Measurements from ENCODE around the gene PTGES2.

The PTGES2 gene

DNA sequence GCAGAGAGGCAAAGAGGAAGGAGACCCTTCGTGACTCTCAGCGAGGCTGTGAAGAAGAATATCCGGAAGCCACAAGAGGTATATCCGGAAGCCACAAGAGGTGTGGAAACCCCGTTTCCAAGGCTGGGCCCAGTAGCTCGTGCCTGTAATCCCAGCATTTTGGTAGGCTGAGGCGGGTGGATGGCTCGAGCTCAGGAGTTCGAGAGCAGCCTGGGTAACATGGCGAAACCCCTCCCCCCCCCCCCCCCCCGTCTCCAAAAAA, 31.9 kb upstream of the PTGES2 start:
- peaks cover 14 to 29% (median 28%) of the 10 kb centered on the region in 11 experiments; a peak in 21 of 22 replicates for H3K36me3 ChIP-seq
- H3K27ac ChIP-seq: peak overlapping the region; percentile 38 to 77 (median 64); a peak in 20 of 22 replicates
- no peaks in the 10 kb centered on the region for H3K9me3 ChIP-seq (replicated peaks in 1 of 11)
- no peak for TF ChIP-seq Cebpa-rat (IDR thresholded peaks at IDR 0.05)
- peak overlapping the region; percentile 49 to 86 (median 76) for H3K4me2 ChIP-seq
- no peaks in the 10 kb centered on the region for H3K27me3 ChIP-seq
- H3K9ac ChIP-seq: peak overlapping the region; percentile 61 to 88 (median 72); a peak in 20 of 22 replicates
- H3K4me3 ChIP-seq: peak overlapping the region; percentile 79 to 97 (median 92)
- peaks cover 0 to 41% (median 37%) of the 10 kb centered on the region in 11 experiments; a peak in 19 of 22 replicates for H4K20me1 ChIP-seq
- peaks cover 18 to 45% (median 25%) of the 10 kb centered on the region in 10 experiments for H3K4me1 ChIP-seq

GRCh38 chr9:128155736-128156500, 28.4 kb upstream of the PTGES2 start:
- H3K27ac ChIP-seq: no peak overlapping the region
- no peak overlapping the region for H3K4me3 ChIP-seq
- no peak overlapping the region for H3K4me2 ChIP-seq
- H3K27me3 ChIP-seq: no peaks in the 10 kb centered on the region
- no peaks in the 10 kb centered on the region for H3K9me3 ChIP-seq (replicated peaks in 1 of 11)
- peaks cover 8 to 10% (median 10%) of the 10 kb centered on the region in 10 experiments; a peak in 19 of 20 replicates for H3K4me1 ChIP-seq
- no peak for TF ChIP-seq Cebpa-rat (IDR thresholded peaks at IDR 0.05)
- peaks cover 0 to 5% (median 2%) of the 10 kb centered on the region in 11 experiments; a peak in 10 of 22 replicates for H4K20me1 ChIP-seq
- no peaks in the 10 kb centered on the region for H3K36me3 ChIP-seq
- no peak overlapping the region for H3K9ac ChIP-seq

DNA sequence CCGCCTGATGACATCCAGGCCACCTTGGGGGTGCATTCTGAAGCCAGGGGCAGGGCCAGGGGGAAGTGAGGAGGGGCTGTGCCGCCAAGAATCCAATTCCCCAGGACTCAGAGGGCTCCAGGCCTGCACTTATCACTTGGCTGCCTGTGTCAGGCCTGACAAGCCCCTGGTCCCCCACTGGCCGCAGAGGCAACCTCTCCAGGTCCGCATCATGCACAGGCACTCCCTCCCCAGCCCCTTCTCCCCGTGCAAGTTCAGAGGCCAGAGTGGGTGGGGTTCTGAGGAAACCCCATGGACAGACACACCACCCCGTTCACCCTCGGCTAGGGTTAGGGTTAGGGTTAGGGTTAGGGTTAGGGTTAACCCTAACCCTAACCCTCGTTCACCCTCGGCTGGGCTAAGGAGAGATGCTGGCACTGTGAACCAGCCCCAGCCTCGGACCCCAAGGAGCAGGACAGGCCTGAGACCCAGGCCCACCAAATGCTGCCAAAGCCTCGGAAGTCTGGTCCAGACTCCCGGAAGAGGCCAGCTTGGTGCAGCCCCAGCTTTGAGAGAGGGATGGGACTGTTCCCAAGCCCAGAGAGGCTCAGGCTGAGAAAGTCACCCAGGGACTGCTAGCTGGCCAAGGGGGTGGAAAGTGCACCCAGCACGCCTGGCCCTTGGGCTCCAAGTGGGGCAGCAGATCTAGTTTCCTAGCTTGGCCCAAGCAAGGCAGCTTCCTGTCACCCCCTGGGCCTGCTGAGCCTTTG, 26.6 kb upstream of the PTGES2 start:
- no peak for TF ChIP-seq Cebpa-rat (IDR thresholded peaks at IDR 0.05)
- Histone ChIP-seq H3K36me3 (no peaks in the 10 kb centered on the region), H3K9ac (no peak overlapping the region), H3K4me3 (no peak overlapping the region), H3K27ac (no peak overlapping the region), H3K4me1 (peaks cover 0 to under 1% (median 0%) of the 10 kb centered on the region in 10 experiments; a peak in 5 of 20 replicates), H3K27me3 (no peaks in the 10 kb centered on the region), H4K20me1 (no peaks in the 10 kb centered on the region), H3K9me3 (replicated peaks in 1 of 11) (no peaks in the 10 kb centered on the region), H3K4me2 (no peak overlapping the region)

DNA sequence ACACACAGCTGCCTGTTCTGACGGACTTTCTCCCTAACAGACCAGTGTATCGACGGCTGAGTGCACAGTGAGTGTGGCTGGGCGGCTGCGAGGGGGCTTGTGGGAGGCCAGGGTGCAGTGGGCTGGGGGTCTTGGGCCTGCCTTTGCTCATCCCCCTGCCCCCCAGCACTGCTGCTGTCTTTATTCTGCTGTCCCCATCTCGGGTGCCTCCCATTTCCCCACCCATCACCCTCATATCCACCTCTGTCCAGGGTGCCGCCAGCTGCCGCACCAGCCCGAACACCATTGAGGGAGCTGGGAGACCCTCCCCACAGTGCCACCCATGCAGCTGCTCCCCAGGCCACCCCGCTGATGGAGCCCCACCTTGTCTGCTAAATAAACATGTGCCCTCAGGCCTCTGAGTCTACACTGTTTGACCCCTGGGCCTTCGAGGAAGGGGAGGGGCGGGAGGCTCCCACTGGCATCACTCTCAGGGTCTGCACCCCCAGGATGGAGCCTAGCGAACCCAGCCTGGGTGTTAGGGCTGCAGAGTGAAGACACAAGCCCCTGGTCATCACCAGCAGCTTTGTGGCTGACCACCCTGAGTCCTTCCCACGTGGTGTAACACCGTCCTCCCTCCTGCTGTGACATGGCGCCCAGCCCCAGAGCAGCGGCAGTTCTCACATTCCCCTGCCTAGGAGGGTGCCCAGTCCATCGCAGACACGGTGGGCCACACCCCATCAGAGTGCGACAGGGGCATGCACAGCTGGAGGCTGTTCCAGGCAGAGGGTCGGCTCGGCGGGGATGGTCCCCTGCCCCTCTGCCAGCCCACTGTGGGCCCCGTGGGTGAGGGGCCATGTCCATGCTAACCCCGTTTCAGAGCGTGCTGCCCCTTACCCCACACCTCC, 25.8 kb upstream of the PTGES2 start:
- no peaks in the 10 kb centered on the region for H3K4me1 ChIP-seq
- H3K27ac ChIP-seq: no peak overlapping the region
- no peak overlapping the region for H3K4me3 ChIP-seq
- H3K27me3 ChIP-seq: no peaks in the 10 kb centered on the region
- no peaks in the 10 kb centered on the region for H4K20me1 ChIP-seq
- no peak overlapping the region for H3K4me2 ChIP-seq
- no peaks in the 10 kb centered on the region for H3K9me3 ChIP-seq (replicated peaks in 1 of 11)
- H3K9ac ChIP-seq: no peak overlapping the region
- no peak for TF ChIP-seq Cebpa-rat (IDR thresholded peaks at IDR 0.05)
- H3K36me3 ChIP-seq: no peaks in the 10 kb centered on the region

GRCh38 chr9:128152133-128153059, 24.9 kb upstream of the PTGES2 start:
- Histone ChIP-seq H3K27me3 (no peaks in the 10 kb centered on the region), H3K4me1 (no peaks in the 10 kb centered on the region)
- TF ChIP-seq Cebpa-rat (IDR thresholded peaks at IDR 0.05): no peak

GRCh38 chr9:128151309-128152132, 24.0 kb upstream of the PTGES2 start:
- no peaks in the 10 kb centered on the region for H4K20me1 ChIP-seq
- H3K27me3 ChIP-seq: no peaks in the 10 kb centered on the region
- H3K9ac ChIP-seq: no peak overlapping the region
- no peaks in the 10 kb centered on the region for H3K36me3 ChIP-seq
- H3K4me2 ChIP-seq: no peak overlapping the region
- H3K4me3 ChIP-seq: no peak overlapping the region
- H3K27ac ChIP-seq: no peak overlapping the region
- no peaks in the 10 kb centered on the region for H3K9me3 ChIP-seq (replicated peaks in 1 of 11)
- no peak for TF ChIP-seq Cebpa-rat (IDR thresholded peaks at IDR 0.05)
- H3K4me1 ChIP-seq: peaks cover 0 to 8% (median 0%) of the 10 kb centered on the region in 10 experiments; a peak in 4 of 20 replicates

More at GRCh38 chr9:128152133-128153059, 24.9 kb upstream of the PTGES2 start:
- 0 out of 22 replicates have a peak overlapping the region, but pooled peaks of 2 of the 11 experiments have one; percentile 2 to 22 for H3K9ac ChIP-seq
- H3K4me2 ChIP-seq: no peak overlapping the region
- H3K4me3 ChIP-seq: no peak overlapping the region
- H3K27ac ChIP-seq: no peak overlapping the region
- H3K9me3 ChIP-seq (replicated peaks in 1 of 11): no peaks in the 10 kb centered on the region
- no peaks in the 10 kb centered on the region for H4K20me1 ChIP-seq
- no peaks in the 10 kb centered on the region for H3K36me3 ChIP-seq

- Histone ChIP-seq H3K9ac (no peak overlapping the region), H3K27me3 (no peaks in the 10 kb centered on the region), H3K4me2 (no peak overlapping the region), H4K20me1 (no peaks in the 10 kb centered on the region), H3K27ac (no peak overlapping the region), H3K9me3 (replicated peaks in 1 of 11) (no peaks in the 10 kb centered on the region), H3K4me3 (no peak overlapping the region), H3K36me3 (no peaks in the 10 kb centered on the region), H3K4me1 (peaks cover 0 to 15% (median 7%) of the 10 kb centered on the region in 10 experiments; a peak in 14 of 20 replicates)
- no peak for TF ChIP-seq Cebpa-rat (IDR thresholded peaks at IDR 0.05)
Measured at GRCh38 chr9:128150594-128151308, 23.2 kb upstream of the PTGES2 start.
